Measurements from ENCODE around the gene PODXL2.

DNA sequence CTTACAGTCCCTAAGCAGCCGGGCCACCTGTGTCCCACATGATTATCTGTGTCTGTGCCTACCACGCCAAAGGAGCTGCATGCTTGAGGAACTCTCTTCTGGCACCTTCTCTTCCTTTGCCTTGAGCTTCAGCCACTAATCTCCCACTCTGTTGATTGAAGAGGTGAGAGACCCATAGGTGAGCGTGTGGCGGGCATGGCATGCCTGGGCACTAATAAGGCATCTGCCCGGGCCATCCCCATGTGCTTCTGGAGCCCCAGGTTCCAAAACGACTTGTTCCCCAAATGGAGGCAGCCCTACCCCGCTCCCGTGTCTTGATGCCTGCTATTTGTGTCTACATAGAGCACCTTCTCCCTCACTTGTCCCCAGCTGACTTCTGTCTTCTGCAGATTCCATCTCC, 17.7 kb upstream of the PODXL2 start:
- TF ChIP-seq, protein P1, sequence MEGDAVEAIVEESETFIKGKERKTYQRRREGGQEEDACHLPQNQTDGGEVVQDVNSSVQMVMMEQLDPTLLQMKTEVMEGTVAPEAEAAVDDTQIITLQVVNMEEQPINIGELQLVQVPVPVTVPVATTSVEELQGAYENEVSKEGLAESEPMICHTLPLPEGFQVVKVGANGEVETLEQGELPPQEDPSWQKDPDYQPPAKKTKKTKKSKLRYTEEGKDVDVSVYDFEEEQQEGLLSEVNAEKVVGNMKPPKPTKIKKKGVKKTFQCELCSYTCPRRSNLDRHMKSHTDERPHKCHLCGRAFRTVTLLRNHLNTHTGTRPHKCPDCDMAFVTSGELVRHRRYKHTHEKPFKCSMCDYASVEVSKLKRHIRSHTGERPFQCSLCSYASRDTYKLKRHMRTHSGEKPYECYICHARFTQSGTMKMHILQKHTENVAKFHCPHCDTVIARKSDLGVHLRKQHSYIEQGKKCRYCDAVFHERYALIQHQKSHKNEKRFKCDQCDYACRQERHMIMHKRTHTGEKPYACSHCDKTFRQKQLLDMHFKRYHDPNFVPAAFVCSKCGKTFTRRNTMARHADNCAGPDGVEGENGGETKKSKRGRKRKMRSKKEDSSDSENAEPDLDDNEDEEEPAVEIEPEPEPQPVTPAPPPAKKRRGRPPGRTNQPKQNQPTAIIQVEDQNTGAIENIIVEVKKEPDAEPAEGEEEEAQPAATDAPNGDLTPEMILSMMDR (IDR thresholded peaks at IDR 0.05; ENCODE audit: insufficient read depth, low read length): no peak
- TF ChIP-seq REST (IDR thresholded peaks at IDR 0.05; ENCODE audit: insufficient replicate concordance, low read depth) (no peak), POLR2AphosphoS5 (IDR thresholded peaks at IDR 0.05; ENCODE audit: low read depth) (no peak)

Data from HL-60 (cell line).